ENCODE results near the gene KRTAP2-2. TPM values are rescaled to one million over a fixed set of nuclear protein-coding genes. Genes with fewer than 3 reads are reported as not detected.

Gene KRTAP2-2
- total and polyA plus RNA-seq, 2 of the 4 experiments (the other 2 are of a cell fraction) = 0.17 TPM; not detected in 1

DNA sequence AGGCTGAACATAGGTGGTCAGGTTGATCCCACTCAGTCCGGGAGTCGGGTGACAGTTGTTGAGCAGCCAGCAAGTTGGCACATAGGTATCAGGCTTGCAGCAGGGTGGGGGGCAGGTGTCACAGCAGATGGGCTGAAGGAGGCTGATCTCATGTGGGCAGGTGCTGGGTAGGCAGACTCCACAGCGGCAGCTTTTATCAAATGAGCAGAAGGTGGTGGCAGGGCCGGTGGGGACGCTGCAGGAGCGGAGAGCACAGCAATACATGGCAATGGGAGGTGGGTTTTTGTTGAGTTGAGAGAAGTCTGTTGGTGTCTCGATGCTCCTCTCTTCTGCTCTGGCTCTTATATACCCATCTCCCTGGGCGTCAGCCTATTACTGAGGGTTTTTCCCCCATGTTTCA lies 46.2 kb downstream of the KRTAP2-2 start, which contains the start of gene KRTAP3-1:
KRTAP3-1 (minus strand) TSS at position 318 of the 400 bp plus-strand sequence; CDS start at position 264, 54 bp downstream.
- Histone ChIP-seq H3K27ac (ENCODE audit: insufficient read depth, low read length) (no peak within 1 kb of the TSS), H3K18ac (ENCODE audit: low read depth, low read length) (no peak within 1 kb of the TSS), H4K8ac (ENCODE audit: low read depth in 2 of 2, low read length in 2 of 2) (no peak within 1 kb of the TSS), H2AK5ac (ENCODE audit: low read depth, low read length) (no peak within 1 kb of the TSS), H3K27me3 (ENCODE audit: control insufficient read depth, insufficient read depth, low read length) (no peaks in the 10 kb centered on the region), H3K4me2 (ENCODE audit: low read depth, low read length) (no peak within 1 kb of the TSS), H3K4ac (ENCODE audit: low read depth, low read length) (no peak within 1 kb of the TSS), H3K14ac (replicated peaks; ENCODE audit: low read depth, low read length) (no peak within 1 kb of the TSS), H3K9me3 (ENCODE audit: control insufficient read depth, insufficient read depth, low read length) (no peaks in the 10 kb centered on the region), H2AFZ (replicated peaks; ENCODE audit: low read length, poor library complexity) (no peak within 1 kb of the TSS), H3K9ac (ENCODE audit: low read depth, low read length) (no peak within 1 kb of the TSS), H2BK15ac (ENCODE audit: low read depth, low read length) (no peak within 1 kb of the TSS), H4K5ac (ENCODE audit: low read depth, low read length) (no peak within 1 kb of the TSS), H3K23ac (ENCODE audit: low read depth, low read length) (no peak within 1 kb of the TSS), H3K4me1 (ENCODE audit: control insufficient read depth, insufficient read depth, low read length) (peaks cover 1% of the 10 kb centered on the region; the same call in 1 of the 2 replicates), H4K20me1 (ENCODE audit: insufficient read depth, low read length) (no peaks in the 10 kb centered on the region), H2BK5ac (ENCODE audit: low read depth, low read length, poor library complexity, severe bottlenecking) (no peak within 1 kb of the TSS), H2BK20ac (ENCODE audit: low read depth, low read length) (no peak within 1 kb of the TSS), H3K79me1 (ENCODE audit: low read depth in 1 of 2, low read length in 2 of 2) (no peaks in the 10 kb centered on the region), H2AK9ac (replicated peaks; ENCODE audit: low read depth, low read length, poor library complexity) (no peak within 1 kb of the TSS), H2BK120ac (ENCODE audit: low read depth, low read length) (no peak within 1 kb of the TSS), H3K4me3 (ENCODE audit: insufficient read depth, low read depth, low read length) (no peak within 1 kb of the TSS), H3K56ac (ENCODE audit: extremely low read depth, insufficient read depth, low read length) (no peak within 1 kb of the TSS), H3K9me1 (ENCODE audit: insufficient read depth, low read length) (no peaks in the 10 kb centered on the region; the same call in 1 of the 2 replicates), H3K36me3 (ENCODE audit: control insufficient read depth, insufficient read depth, low read length) (no peaks in the 10 kb centered on the region), H4K91ac (ENCODE audit: insufficient read depth, low read depth, low read length) (no peak within 1 kb of the TSS)
- DNase-seq (no peak), ATAC-seq (ENCODE audit: low read depth) (no peak)
- TF ChIP-seq RAD21 (IDR thresholded peaks at IDR 0.05; ENCODE audit: low read length) = no peak
- no peak for TF ChIP-seq CHD1 (IDR thresholded peaks at IDR 0.05; ENCODE audit: low read depth, low read length)
- no peak for TF ChIP-seq MAFK (IDR thresholded peaks at IDR 0.05; ENCODE audit: low read depth, low read length)
- TF ChIP-seq, protein P1, sequence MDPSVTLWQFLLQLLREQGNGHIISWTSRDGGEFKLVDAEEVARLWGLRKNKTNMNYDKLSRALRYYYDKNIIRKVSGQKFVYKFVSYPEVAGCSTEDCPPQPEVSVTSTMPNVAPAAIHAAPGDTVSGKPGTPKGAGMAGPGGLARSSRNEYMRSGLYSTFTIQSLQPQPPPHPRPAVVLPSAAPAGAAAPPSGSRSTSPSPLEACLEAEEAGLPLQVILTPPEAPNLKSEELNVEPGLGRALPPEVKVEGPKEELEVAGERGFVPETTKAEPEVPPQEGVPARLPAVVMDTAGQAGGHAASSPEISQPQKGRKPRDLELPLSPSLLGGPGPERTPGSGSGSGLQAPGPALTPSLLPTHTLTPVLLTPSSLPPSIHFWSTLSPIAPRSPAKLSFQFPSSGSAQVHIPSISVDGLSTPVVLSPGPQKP (IDR thresholded peaks at IDR 0.05; ENCODE audit: borderline replicate concordance, low read depth, low read length) = no peak
- no peak for TF ChIP-seq SMC3 (IDR thresholded peaks at IDR 0.05; ENCODE audit: low read depth, low read length)
- no peak for TF ChIP-seq NFE2L2 (IDR thresholded peaks at IDR 0.05; ENCODE audit: low read depth, low read length)
- TF ChIP-seq RFX5 (IDR thresholded peaks at IDR 0.05; ENCODE audit: low read depth, low read length) = no peak
- TF ChIP-seq RCOR1 (IDR thresholded peaks at IDR 0.05; ENCODE audit: insufficient replicate concordance, low read length) = no peak
- no peak for TF ChIP-seq BHLHE40 (IDR thresholded peaks at IDR 0.05; ENCODE audit: low read depth, low read length)
- 100% methylated on average over 2 of the region's 8 CpGs; no CpG with 5 or more reads in 1 of the 2 experiments for WGBS, 2 experiments (ENCODE audit: extremely low coverage in 2 of 2, insufficient read length in 1 of 2)
- ChIA-PET POLR2A (ENCODE audit: unreplicated experiment) (no interaction called here), CTCF (interaction anchor here (0.6 kb wide), 1 partner anchor 17 kb away, joined by 6 read pairs; no protein-coding TSS in a partner anchor)
- dilution Hi-C loops (cut with HindIII; ENCODE audit: low sequenced_read_pairs, unreplicated experiment) = no loop called here
- intact Hi-C loops (cut with micrococcal nuclease) = no loop called here
- no TSS peak for BruUV-seq (replicated peaks)
- in situ Hi-C loops (cut with MboI; ENCODE audit: low sequenced_read_pairs) = no loop called here

Small RNA genes lying within 50 kb of the gene (microRNA-seq; reads per million reads assigned to microRNA genes)
- not detected for gene KRTAP3-4P (ENCODE audit: insufficient read depth, insufficient read length)

Small RNA genes lying within 50 kb of the gene (small RNA-seq; reads per million reads assigned to genes)
- gene KRTAP3-4P = 0 reads per million in 5 experiments

Other genes starting within 250 kb of the KRTAP2-2 start
Only the 30 nearest of the 37 such genes appear.
- not detected in 2 replicates for gene KRT20, start 170.0 kb downstream of the KRTAP2-2 start, total RNA-seq (2012; rRNA removed)
- not detected in 2 replicates for gene KRT20, start 170.0 kb downstream of the KRTAP2-2 start, polyA plus RNA-seq (2012; rRNA removed)
- 0.28 and 0.36 TPM in 2 replicates for gene KRT23, start 117.6 kb downstream of the KRTAP2-2 start, total RNA-seq (2012; rRNA removed)
- gene KRT23, start 117.6 kb downstream of the KRTAP2-2 start, polyA plus RNA-seq (2012; rRNA removed) = 0.32 and 0.39 TPM in 2 replicates
- gene KRT39, start 88.3 kb downstream of the KRTAP2-2 start, total RNA-seq (2012; rRNA removed) = not detected in 2 replicates
- gene KRT39, start 88.3 kb downstream of the KRTAP2-2 start, polyA plus RNA-seq (2012; rRNA removed) = 0.15 TPM in 1 of 2 replicates, not detected in the other
- gene KRT40, start 70.9 kb downstream of the KRTAP2-2 start, total RNA-seq (2012; rRNA removed) = not detected in 2 replicates
- gene KRT40, start 70.9 kb downstream of the KRTAP2-2 start, polyA plus RNA-seq (2012; rRNA removed) = not detected in 2 replicates
- gene KRTAP3-3, start 61.1 kb downstream of the KRTAP2-2 start, total RNA-seq (2012; rRNA removed) = not detected in 2 replicates
- gene KRTAP3-3, start 61.1 kb downstream of the KRTAP2-2 start, polyA plus RNA-seq (2012; rRNA removed) = not detected in 2 replicates
- gene KRTAP3-2, start 55.3 kb downstream of the KRTAP2-2 start, total RNA-seq (2012; rRNA removed) = not detected in 2 replicates
- not detected in 2 replicates for gene KRTAP3-2, start 55.3 kb downstream of the KRTAP2-2 start, polyA plus RNA-seq (2012; rRNA removed)
- gene KRTAP3-1, start 46.1 kb downstream of the KRTAP2-2 start, total RNA-seq (2012; rRNA removed) = not detected in 2 replicates
- not detected in 2 replicates for gene KRTAP3-1, start 46.1 kb downstream of the KRTAP2-2 start, polyA plus RNA-seq (2012; rRNA removed)
- gene KRTAP1-5, start 28.0 kb downstream of the KRTAP2-2 start, total RNA-seq (2012; rRNA removed) = 33.1 and 34.8 TPM in 2 replicates
- 27.0 and 35.9 TPM in 2 replicates for gene KRTAP1-5, start 28.0 kb downstream of the KRTAP2-2 start, polyA plus RNA-seq (2012; rRNA removed)
- gene KRTAP1-4, start 25.0 kb downstream of the KRTAP2-2 start, total RNA-seq (2012; rRNA removed) = not detected in 2 replicates
- not detected in 2 replicates for gene KRTAP1-4, start 25.0 kb downstream of the KRTAP2-2 start, polyA plus RNA-seq (2012; rRNA removed)
- not detected in 2 replicates for gene KRTAP1-3, start 20.4 kb downstream of the KRTAP2-2 start, total RNA-seq (2012; rRNA removed)
- gene KRTAP1-3, start 20.4 kb downstream of the KRTAP2-2 start, polyA plus RNA-seq (2012; rRNA removed) = not detected in 2 replicates
- gene KRTAP1-1, start 13.8 kb downstream of the KRTAP2-2 start, total RNA-seq (2012; rRNA removed) = 0.83 and 0.90 TPM in 2 replicates
- gene KRTAP1-1, start 13.8 kb downstream of the KRTAP2-2 start, polyA plus RNA-seq (2012; rRNA removed) = 1.2 and 1.5 TPM in 2 replicates
- gene KRTAP2-1, start 7.9 kb downstream of the KRTAP2-2 start, total RNA-seq (2012; rRNA removed) = not detected in 2 replicates
- not detected in 2 replicates for gene KRTAP2-1, start 7.9 kb downstream of the KRTAP2-2 start, polyA plus RNA-seq (2012; rRNA removed)
- 1.4 TPM in 2 replicates for gene KRTAP2-3, start 4.9 kb upstream of the KRTAP2-2 start, total RNA-seq (2012; rRNA removed)
- 35.2 and 35.6 TPM in 2 replicates for gene KRTAP2-3, start 4.9 kb upstream of the KRTAP2-2 start, polyA plus RNA-seq (2012; rRNA removed)
- gene KRTAP2-4, start 10.6 kb upstream of the KRTAP2-2 start, total RNA-seq (2012; rRNA removed) = not detected in 2 replicates
- not detected in 2 replicates for gene KRTAP2-4, start 10.6 kb upstream of the KRTAP2-2 start, polyA plus RNA-seq (2012; rRNA removed)
- not detected in 2 replicates for gene KRTAP4-7, start 28.9 kb upstream of the KRTAP2-2 start, total RNA-seq (2012; rRNA removed)
- 0.11 TPM in 1 of 2 replicates, not detected in the other for gene KRTAP4-7, start 28.9 kb upstream of the KRTAP2-2 start, polyA plus RNA-seq (2012; rRNA removed)
- not detected in 2 replicates for gene KRTAP4-8, start 42.9 kb upstream of the KRTAP2-2 start, total RNA-seq (2012; rRNA removed)
- gene KRTAP4-8, start 42.9 kb upstream of the KRTAP2-2 start, polyA plus RNA-seq (2012; rRNA removed) = not detected in 2 replicates
- gene KRTAP4-16, start 47.0 kb upstream of the KRTAP2-2 start, total RNA-seq (2012; rRNA removed) = not detected in 2 replicates
- not detected in 2 replicates for gene KRTAP4-16, start 47.0 kb upstream of the KRTAP2-2 start, polyA plus RNA-seq (2012; rRNA removed)
- not detected in 2 replicates for gene KRTAP4-9, start 50.2 kb upstream of the KRTAP2-2 start, total RNA-seq (2012; rRNA removed)
- 0.24 TPM in 2 replicates for gene KRTAP4-9, start 50.2 kb upstream of the KRTAP2-2 start, polyA plus RNA-seq (2012; rRNA removed)
- not detected in 2 replicates for gene KRTAP4-11, start 63.1 kb upstream of the KRTAP2-2 start, total RNA-seq (2012; rRNA removed)
- not detected in 2 replicates for gene KRTAP4-11, start 63.1 kb upstream of the KRTAP2-2 start, polyA plus RNA-seq (2012; rRNA removed)
- 0.18 TPM in 1 of 2 replicates, not detected in the other for gene KRTAP4-12, start 69.0 kb upstream of the KRTAP2-2 start, total RNA-seq (2012; rRNA removed)
- 1.0 and 1.1 TPM in 2 replicates for gene KRTAP4-12, start 69.0 kb upstream of the KRTAP2-2 start, polyA plus RNA-seq (2012; rRNA removed)
- gene KRTAP4-6, start 85.3 kb upstream of the KRTAP2-2 start, total RNA-seq (2012; rRNA removed) = not detected in 2 replicates
- not detected in 2 replicates for gene KRTAP4-6, start 85.3 kb upstream of the KRTAP2-2 start, polyA plus RNA-seq (2012; rRNA removed)
- gene KRTAP4-5, start 94.6 kb upstream of the KRTAP2-2 start, total RNA-seq (2012; rRNA removed) = not detected in 2 replicates
- gene KRTAP4-5, start 94.6 kb upstream of the KRTAP2-2 start, polyA plus RNA-seq (2012; rRNA removed) = not detected in 2 replicates
- not detected in 2 replicates for gene KRTAP4-4, start 105.5 kb upstream of the KRTAP2-2 start, total RNA-seq (2012; rRNA removed)
- not detected in 2 replicates for gene KRTAP4-4, start 105.5 kb upstream of the KRTAP2-2 start, polyA plus RNA-seq (2012; rRNA removed)
- gene KRTAP4-3, start 113.0 kb upstream of the KRTAP2-2 start, total RNA-seq (2012; rRNA removed) = not detected in 2 replicates
- gene KRTAP4-3, start 113.0 kb upstream of the KRTAP2-2 start, polyA plus RNA-seq (2012; rRNA removed) = not detected in 2 replicates
- gene KRTAP4-2, start 123.0 kb upstream of the KRTAP2-2 start, total RNA-seq (2012; rRNA removed) = not detected in 2 replicates
- not detected in 2 replicates for gene KRTAP4-2, start 123.0 kb upstream of the KRTAP2-2 start, polyA plus RNA-seq (2012; rRNA removed)
- gene KRTAP4-1, start 129.7 kb upstream of the KRTAP2-2 start, total RNA-seq (2012; rRNA removed) = not detected in 2 replicates
- not detected in 2 replicates for gene KRTAP4-1, start 129.7 kb upstream of the KRTAP2-2 start, polyA plus RNA-seq (2012; rRNA removed)
- not detected in 2 replicates for gene KRTAP9-1, start 134.7 kb upstream of the KRTAP2-2 start, total RNA-seq (2012; rRNA removed)
- not detected in 2 replicates for gene KRTAP9-1, start 134.7 kb upstream of the KRTAP2-2 start, polyA plus RNA-seq (2012; rRNA removed)
- gene KRTAP9-2, start 171.4 kb upstream of the KRTAP2-2 start, total RNA-seq (2012; rRNA removed) = not detected in 2 replicates
- not detected in 2 replicates for gene KRTAP9-2, start 171.4 kb upstream of the KRTAP2-2 start, polyA plus RNA-seq (2012; rRNA removed)
- gene KRTAP9-3, start 177.2 kb upstream of the KRTAP2-2 start, total RNA-seq (2012; rRNA removed) = not detected in 2 replicates
- not detected in 2 replicates for gene KRTAP9-3, start 177.2 kb upstream of the KRTAP2-2 start, polyA plus RNA-seq (2012; rRNA removed)
- not detected in 2 replicates for gene KRTAP9-8, start 182.8 kb upstream of the KRTAP2-2 start, total RNA-seq (2012; rRNA removed)
- not detected in 2 replicates for gene KRTAP9-8, start 182.8 kb upstream of the KRTAP2-2 start, polyA plus RNA-seq (2012; rRNA removed)

Data from IMR-90 (cell line).